Subcutaneous abdominal adipose tissue (tissue), 5 donors: Measurements from ENCODE around the gene MDP1.
A peak's percentile ranks its signal among the peaks of the same experiment; 100 is the strongest.

Experiments used
- H3K27ac ChIP-seq: one replicate; pipeline ENCODE4 v1.7.0; 2013; ENCODE audit warnings: low read depth, mild to moderate bottlenecking, inconsistent platforms, low read length, moderate library complexity
- H3K27me3 ChIP-seq, 5 donors: one replicate each; pipeline ENCODE4 v1.7.0; 2013; ENCODE audit warnings: low read length in 5 of 5, inconsistent platforms in 1 of 5; ENCODE audit not compliant: control insufficient read depth in 5 of 5, insufficient read depth in 4 of 5
- H3K36me3 ChIP-seq, 5 donors: one replicate each; pipeline ENCODE4 v1.7.0; 2013; ENCODE audit warnings: low read length in 5 of 5; ENCODE audit not compliant: control insufficient read depth in 5 of 5, insufficient read depth in 5 of 5
- H3K4me1 ChIP-seq, 5 donors: one replicate each; pipeline ENCODE4 v1.7.0; 2013; ENCODE audit warnings: low read length in 5 of 5, mild to moderate bottlenecking in 3 of 5, moderate library complexity in 1 of 5; ENCODE audit not compliant: control insufficient read depth in 5 of 5, insufficient read depth in 5 of 5
- H3K4me3 ChIP-seq, 5 donors: one replicate each; pipeline ENCODE4 v1.7.0; 2013; ENCODE audit warnings: low read length in 5 of 5, low read depth in 1 of 5
- H3K9ac ChIP-seq, 5 donors: one replicate each; pipeline ENCODE4 v1.7.0; 2013; ENCODE audit warnings: low read length in 5 of 5, mild to moderate bottlenecking in 4 of 5, moderate library complexity in 3 of 5
- H3K9me3 ChIP-seq, 5 donors: one replicate each; pipeline ENCODE4 v1.7.0; 2013; ENCODE audit warnings: low read length in 5 of 5; ENCODE audit not compliant: control insufficient read depth in 5 of 5
- donor health status: healthy.
- donor health status: healthy.
- donor health status: healthy.
- donor health status: healthy.
- donor health status: healthy.

Gene MDP1

DNA sequence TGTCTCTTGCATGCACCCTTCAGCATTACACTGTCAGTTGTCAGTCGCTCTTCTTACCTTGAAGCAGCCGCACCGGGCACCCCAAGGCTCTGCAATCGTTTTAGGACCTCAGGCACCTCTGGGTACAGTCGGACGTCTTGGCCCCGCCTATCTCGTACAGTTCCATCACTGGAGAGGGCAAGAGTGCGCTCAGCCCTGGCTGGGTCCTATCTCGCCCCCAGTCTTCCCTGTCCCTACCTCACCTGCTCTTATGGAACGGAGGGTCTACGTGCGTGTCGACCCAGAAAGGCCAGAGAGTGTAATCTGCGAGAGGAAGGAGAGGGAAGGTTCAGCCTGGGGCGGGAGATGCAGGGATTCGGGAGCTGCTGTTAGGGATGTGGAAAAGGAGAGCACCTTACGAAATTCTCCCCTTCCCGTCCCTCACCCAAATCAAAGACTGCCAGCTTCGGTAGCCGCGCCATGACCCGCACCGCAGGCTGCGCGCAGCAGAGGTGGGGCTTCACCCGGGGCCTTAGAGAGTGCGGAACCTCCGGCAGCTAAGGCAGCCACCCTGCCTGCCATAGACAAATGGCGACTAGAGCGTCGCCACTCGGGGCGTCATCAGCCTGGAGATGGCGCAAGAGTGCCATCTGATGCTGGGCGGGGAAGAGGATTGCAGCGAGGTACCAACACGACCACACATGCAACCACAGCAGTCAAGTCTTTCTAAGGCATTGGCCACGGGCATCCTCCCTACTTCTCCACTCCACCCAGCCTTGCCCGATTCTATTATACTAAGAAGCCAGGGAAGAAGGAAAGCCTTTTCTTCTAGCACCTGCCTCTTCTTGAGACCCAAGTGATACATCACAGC lies at the start of gene MDP1:
TSS of gene MDP1 (minus strand) at position 572 of the 850 bp plus-strand sequence. CDS start at position 461, 111 bp downstream.
- Histone ChIP-seq H3K27me3 (no peaks in the 10 kb centered on the region), H3K4me3 (peak within 1 kb of the TSS; percentile 77 to 99 (median 90)), H3K4me1 (peaks cover 0 to 34% (median 24%) of the 10 kb centered on the region in 5 donors), H3K9ac (peak within 1 kb of the TSS; percentile 40 to 90 (median 83)), H3K9me3 (no peaks in the 10 kb centered on the region), H3K36me3 (peaks cover 4 to 20% (median 9%) of the 10 kb centered on the region in 5 donors), H3K27ac (peak within 1 kb of the TSS; percentile 80)

- no peaks in the 10 kb centered on the region for H3K9me3 ChIP-seq
- H3K4me3 ChIP-seq, result no peak overlapping the region
- H3K4me1 ChIP-seq, result peaks cover 0 to 7% (median 4%) of the 10 kb centered on the region in 5 donors
- H3K9ac ChIP-seq, result no peak overlapping the region
- no peaks in the 10 kb centered on the region for H3K27me3 ChIP-seq
- no peak overlapping the region for H3K27ac ChIP-seq
- H3K36me3 ChIP-seq, result peaks cover 0 to 52% (median 43%) of the 10 kb centered on the region in 5 donors
Observed at GRCh38 chr14:24264298-24264697, 48.4 kb upstream of the MDP1 start.

- no peaks in the 10 kb centered on the region for H3K27me3 ChIP-seq
- H3K9me3 ChIP-seq, result no peaks in the 10 kb centered on the region
- no peak overlapping the region for H3K27ac ChIP-seq
- no peak overlapping the region for H3K4me3 ChIP-seq
- peaks cover 0 to 11% (median 8%) of the 10 kb centered on the region in 5 donors for H3K4me1 ChIP-seq
- peaks cover 0 to 47% (median 38%) of the 10 kb centered on the region in 5 donors for H3K36me3 ChIP-seq
- H3K9ac ChIP-seq, result no peak overlapping the region
Observed at GRCh38 chr14:24263848-24264247, 48.0 kb upstream of the MDP1 start.

GRCh38 chr14:24262821-24263733 lies 47.2 kb upstream of the MDP1 start, which contains the start of gene TGM1:
Gene TGM1 (minus strand): TSS chr14:24263177. CDS start chr14:24262352, 825 bp downstream.
- Histone ChIP-seq H3K36me3 (peaks cover 0 to 40% (median 31%) of the 10 kb centered on the region in 5 donors), H3K27me3 (no peaks in the 10 kb centered on the region), H3K9me3 (no peaks in the 10 kb centered on the region), H3K27ac (no peak within 1 kb of the TSS), H3K9ac (no peak within 1 kb of the TSS), H3K4me1 (peaks cover 0 to 16% (median 10%) of the 10 kb centered on the region in 5 donors), H3K4me3 (no peak within 1 kb of the TSS)

- no peak overlapping the region for H3K9ac ChIP-seq
- no peaks in the 10 kb centered on the region for H3K9me3 ChIP-seq
- peaks cover 0 to 21% (median 13%) of the 10 kb centered on the region in 5 donors for H3K4me1 ChIP-seq
- no peak overlapping the region for H3K4me3 ChIP-seq
- H3K27ac ChIP-seq, result no peak overlapping the region
- no peaks in the 10 kb centered on the region for H3K27me3 ChIP-seq
- H3K36me3 ChIP-seq, result peaks cover 0 to 28% (median 21%) of the 10 kb centered on the region in 5 donors
Observed at GRCh38 chr14:24261969-24262327, 46.1 kb upstream of the MDP1 start.

- no peak overlapping the region for H3K9ac ChIP-seq
- H3K36me3 ChIP-seq, result peaks cover 0 to 23% (median 16%) of the 10 kb centered on the region in 5 donors
- H3K9me3 ChIP-seq, result no peaks in the 10 kb centered on the region
- H3K4me1 ChIP-seq, result peaks cover 0 to 26% (median 19%) of the 10 kb centered on the region in 5 donors
- no peak overlapping the region for H3K27ac ChIP-seq
- H3K27me3 ChIP-seq, result no peaks in the 10 kb centered on the region
- no peak overlapping the region for H3K4me3 ChIP-seq
Observed at GRCh38 chr14:24261256-24261968, 45.5 kb upstream of the MDP1 start.

DNA sequence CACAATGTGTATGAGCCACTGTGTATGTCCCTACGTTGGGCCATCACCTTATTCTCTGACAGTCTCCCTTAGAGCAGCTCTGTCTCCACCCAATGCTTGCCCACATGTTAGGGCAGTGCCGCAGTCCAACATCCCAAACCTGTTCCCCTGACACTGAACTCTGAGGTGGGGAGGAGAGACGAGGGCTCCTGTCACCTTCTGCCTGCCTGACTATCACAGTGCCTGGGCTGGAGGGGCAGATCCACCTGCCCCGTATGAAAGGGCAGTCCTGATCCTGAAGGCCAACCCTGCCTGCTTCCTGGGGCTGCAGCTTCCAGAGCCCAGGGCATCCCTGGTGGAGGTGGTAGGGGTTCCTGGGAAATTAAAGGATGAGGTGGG lies 44.9 kb upstream of the MDP1 start:
- Histone ChIP-seq H3K4me1 (peaks cover 0 to 33% (median 25%) of the 10 kb centered on the region in 5 donors), H3K27me3 (no peaks in the 10 kb centered on the region), H3K4me3 (no peak overlapping the region), H3K27ac (no peak overlapping the region), H3K36me3 (peaks cover 0 to 17% (median 9%) of the 10 kb centered on the region in 5 donors), H3K9ac (no peak overlapping the region), H3K9me3 (no peaks in the 10 kb centered on the region)

DNA sequence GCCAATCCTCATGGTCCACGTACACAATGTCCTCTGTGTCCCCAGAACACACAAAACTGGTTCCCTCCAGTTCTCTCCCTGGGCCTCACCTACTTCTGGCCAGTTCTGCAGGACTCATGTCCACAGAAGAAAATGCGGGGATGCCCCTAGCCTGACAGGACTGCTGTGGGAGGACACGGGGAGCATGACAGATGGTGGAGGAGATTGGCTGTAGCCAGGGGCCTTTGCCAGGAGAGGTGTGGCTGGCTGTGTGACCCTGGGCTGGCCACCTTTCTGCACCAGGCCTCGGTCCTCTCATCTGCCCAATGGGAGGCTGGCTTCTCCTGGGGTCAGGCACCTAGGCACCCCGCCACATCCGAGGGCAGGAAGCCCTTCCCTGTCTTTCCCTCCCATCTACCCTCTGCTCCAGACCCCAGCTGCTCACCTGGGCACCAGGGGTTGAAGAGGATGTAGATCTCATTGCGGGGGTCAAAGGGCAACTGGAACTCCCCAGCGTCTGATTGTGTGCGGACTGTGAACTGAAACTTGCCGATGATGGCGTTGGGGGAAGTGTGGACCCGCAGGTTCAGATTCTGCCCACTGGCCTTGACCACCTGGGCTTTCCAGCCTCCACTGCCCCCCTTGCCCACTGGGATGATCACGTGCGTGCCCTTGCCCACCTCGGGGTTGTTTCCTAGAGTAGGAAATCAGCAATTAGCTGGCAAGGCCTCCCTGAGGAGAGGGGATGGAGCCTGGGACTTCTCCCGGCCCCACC lies 44.3 kb upstream of the MDP1 start:
- Histone ChIP-seq H3K27ac (no peak overlapping the region), H3K4me1 (peaks cover 1 to 39% (median 31%) of the 10 kb centered on the region in 5 donors), H3K9me3 (no peaks in the 10 kb centered on the region), H3K4me3 (no peak overlapping the region), H3K9ac (no peak overlapping the region), H3K27me3 (no peaks in the 10 kb centered on the region), H3K36me3 (peaks cover 0 to 16% (median 6%) of the 10 kb centered on the region in 5 donors)
